Panc1 (cell line): ENCODE results near the gene ATG2B.

Experiments
- CTCF ChIP-seq: fragments of 450-650 bp; IDR thresholded peaks from 2 replicates; pipeline ENCODE4 v1.5.1; 2017; ENCODE audit warnings: mild to moderate bottlenecking
- POLR2AphosphoS5 ChIP-seq: IDR thresholded peaks from 2 replicates; pipeline ENCODE4 v1.6.1; 2012; ENCODE audit warnings: mild to moderate bottlenecking, low read depth, low read length, moderate library complexity
- REST ChIP-seq, 2 experiments: IDR thresholded peaks; 2 replicates each; pipeline ENCODE4 v1.6.1; 2011 to 2012; ENCODE audit warnings: low read depth in 2 of 2, control low read depth in 1 of 2, low read length in 1 of 2, mild to moderate bottlenecking in 1 of 2, moderate library complexity in 1 of 2; ENCODE audit not compliant: insufficient read depth in 1 of 2
- SIN3A ChIP-seq: IDR thresholded peaks from 2 replicates; pipeline ENCODE4 v1.6.1; 2012; ENCODE audit warnings: low read depth, mild to moderate bottlenecking, low read length, moderate library complexity, borderline replicate concordance; ENCODE audit not compliant: insufficient read depth
- TCF7L2 ChIP-seq: IDR thresholded peaks from 2 replicates; pipeline ENCODE4 v1.6.1; 2011; ENCODE audit warnings: mild to moderate bottlenecking, low read depth, low read length, inconsistent platforms

GRCh38 chr14:96264200-96264553 lies 99.0 kb downstream of the ATG2B start:
- TF ChIP-seq POLR2AphosphoS5 (no peak), CTCF (no peak), REST (IDR thresholded peaks at IDR 0.05; ENCODE audit: insufficient read depth in 1 of 2, low read depth in 2 of 2, low read length in 1 of 2) (no peak), SIN3A (no peak), TCF7L2 (no peak)
